Lower leg skin (tissue), 3 donors: ENCODE results near the gene SHISA8.

Source experiments
- CTCF ChIP-seq, 3 donors: fragments of 450-650 bp; IDR thresholded peaks; one replicate each; pipeline ENCODE4 v1.5.1; 2016; ENCODE audit warnings: antibody characterized with exemption in 3 of 3, mild to moderate bottlenecking in 3 of 3, moderate library complexity in 2 of 3
- POLR2A ChIP-seq, 2 donors: fragments of 450-650 bp; IDR thresholded peaks; one replicate each; pipeline ENCODE4 v1.6.1; 2016 to 2017; ENCODE audit warnings: antibody characterized with exemption in 2 of 2, mild to moderate bottlenecking in 1 of 2, moderate library complexity in 1 of 2

GRCh38 chr22:41936894-41937169, 22.0 kb upstream of the SHISA8 start:
- TF ChIP-seq CTCF (IDR thresholded peaks at IDR 0.05) (no peak), POLR2A (IDR thresholded peaks at IDR 0.05) (no peak)
